GM12891 (cell line): Measurements from ENCODE around the gene ATP5MG.

Source experiments
- POLR2A ChIP-seq: IDR thresholded peaks from 2 replicates; pipeline ENCODE4 v1.6.1; 2011; ENCODE audit warnings: low read depth, low read length, control low read depth
- POLR2AphosphoS5 ChIP-seq: IDR thresholded peaks from 2 replicates; pipeline ENCODE4 v1.6.1; 2011; ENCODE audit warnings: low read depth, low read length, control low read depth

- TF ChIP-seq POLR2A (no peak), POLR2AphosphoS5 (no peak)
These were observed 49.0 kb downstream of the ATP5MG start for GRCh38 chr11:118450451-118450850.
